Stimulated activated effector memory CD8-positive, alpha-beta T cell treated with anti-CD3 and anti-CD28 coated beads, Interleukin-12 subunit alpha, Interleukin-12 subunit beta, amount 100 ng/mL, for 72 hours (primary cell): ENCODE results near the gene IKZF1.

ENCODE experiments used
- ATAC-seq: fragments of 150-1000 bp; cut with Tn5 transposase; 2 replicates; pipeline ENCODE4 v1.10.0; 2021
- DNase-seq, 2 donors: peaks; one replicate each; pipeline ENCODE4 v3.0.0; 2021 to 2022; ENCODE audit warnings: low spot score in 2 of 2
- H3K27ac Mint-ChIP-seq: one replicate; pipeline ENCODE4 v1.8.0; 2022; ENCODE audit warnings: mild to moderate bottlenecking, mixed read lengths
- H3K36me3 Mint-ChIP-seq: one replicate; pipeline ENCODE4 v1.8.0; 2022; ENCODE audit warnings: mild to moderate bottlenecking, mixed read lengths
- H3K4me1 Mint-ChIP-seq: one replicate; pipeline ENCODE4 v1.8.0; 2022; ENCODE audit warnings: mixed read lengths
- H3K4me3 Mint-ChIP-seq: one replicate; pipeline ENCODE4 v1.8.0; 2022; ENCODE audit warnings: mild to moderate bottlenecking, mixed read lengths
- H3K9me3 Mint-ChIP-seq: one replicate; pipeline ENCODE4 v1.8.0; 2022; ENCODE audit warnings: mixed read lengths

IKZF1 gene

DNA sequence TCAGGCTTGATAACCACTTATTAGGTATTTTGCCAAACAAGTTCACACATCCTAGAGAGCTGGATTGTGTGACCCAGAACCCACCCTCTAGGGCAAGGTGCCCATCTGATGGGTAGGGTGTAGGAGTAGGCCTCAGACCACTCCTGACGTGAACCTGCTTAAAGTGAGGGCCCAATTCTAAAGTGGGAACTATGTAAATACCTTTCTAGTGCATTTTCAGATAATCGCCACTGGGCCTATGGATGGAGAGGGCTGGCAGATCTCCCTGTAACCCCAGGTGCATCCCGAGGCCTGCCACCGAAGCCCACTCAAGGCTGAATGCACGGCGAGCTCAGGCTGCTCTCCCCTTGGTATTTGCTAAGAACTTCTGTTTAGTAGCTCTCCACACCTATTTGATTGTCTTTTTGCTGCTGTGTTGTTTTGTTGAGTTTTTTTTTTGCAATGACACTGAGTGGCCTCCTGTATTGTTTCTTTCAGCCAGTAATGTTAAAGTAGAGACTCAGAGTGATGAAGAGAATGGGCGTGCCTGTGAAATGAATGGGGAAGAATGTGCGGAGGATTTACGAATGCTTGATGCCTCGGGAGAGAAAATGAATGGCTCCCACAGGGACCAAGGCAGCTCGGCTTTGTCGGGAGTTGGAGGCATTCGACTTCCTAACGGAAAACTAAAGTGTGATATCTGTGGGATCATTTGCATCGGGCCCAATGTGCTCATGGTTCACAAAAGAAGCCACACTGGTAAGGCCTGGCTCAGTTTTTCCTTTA lies 71.7 kb downstream of the IKZF1 start:
- DNase-seq (no peak), ATAC-seq (no peak)
- peak overlapping the region; percentile 97 for H3K27ac Mint-ChIP-seq
- H3K9me3 Mint-ChIP-seq, result no peaks in the 10 kb centered on the region
- no peaks in the 10 kb centered on the region for H3K36me3 Mint-ChIP-seq
- no peak overlapping the region for H3K4me3 Mint-ChIP-seq
- peaks cover 88% of the 10 kb centered on the region for H3K4me1 Mint-ChIP-seq

DNA sequence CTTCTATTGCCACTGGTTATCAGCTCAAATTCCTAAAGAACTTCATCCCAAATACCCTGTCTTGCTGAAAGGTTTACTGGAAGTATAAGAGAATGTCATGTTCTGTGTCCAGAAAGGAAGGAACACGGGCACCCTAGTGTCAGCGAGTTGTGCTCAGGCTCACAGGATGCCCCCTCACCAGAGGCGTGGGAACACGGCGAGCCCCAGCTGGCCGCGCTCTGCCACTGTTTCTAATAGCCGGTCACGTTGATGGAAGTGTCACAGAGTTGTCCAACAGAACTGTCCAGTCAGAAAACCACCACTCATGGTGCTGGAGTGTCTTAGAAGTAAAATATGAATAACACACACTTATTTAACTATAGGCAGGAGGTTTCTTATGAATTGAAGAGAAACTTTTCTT lies 72.8 kb downstream of the IKZF1 start:
- ATAC-seq (no peak), DNase-seq (no peak)
- Mint-ChIP-seq H3K27ac (peak overlapping the region; percentile 97), H3K36me3 (no peaks in the 10 kb centered on the region), H3K4me1 (peaks cover 85% of the 10 kb centered on the region), H3K4me3 (no peak overlapping the region), H3K9me3 (no peaks in the 10 kb centered on the region)

DNA sequence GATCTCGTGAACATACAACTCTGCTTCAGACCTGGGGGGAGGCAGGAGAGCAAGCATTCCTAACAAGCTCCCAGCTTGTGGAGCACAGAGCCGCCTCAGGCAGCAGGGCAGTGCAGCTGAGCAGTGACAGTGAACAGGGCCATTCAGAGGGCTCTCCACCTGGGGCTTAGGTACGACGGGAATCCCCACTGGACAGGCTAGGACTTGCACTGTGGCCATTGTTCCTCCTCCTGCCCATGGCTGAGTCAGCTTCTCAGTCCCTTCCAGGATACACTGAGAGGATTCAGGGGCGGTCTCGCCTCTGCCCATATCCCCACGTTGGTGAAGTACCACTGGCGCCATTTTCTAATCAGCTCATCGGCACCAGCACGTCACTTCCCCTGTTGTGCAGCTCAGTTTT lies 74.6 kb downstream of the IKZF1 start:
- Mint-ChIP-seq H3K4me1 (peaks cover 85% of the 10 kb centered on the region), H3K36me3 (no peaks in the 10 kb centered on the region), H3K4me3 (no peak overlapping the region), H3K27ac (peak overlapping the region; percentile 97), H3K9me3 (no peaks in the 10 kb centered on the region)
- no peak for ATAC-seq
- no peak for DNase-seq

DNA sequence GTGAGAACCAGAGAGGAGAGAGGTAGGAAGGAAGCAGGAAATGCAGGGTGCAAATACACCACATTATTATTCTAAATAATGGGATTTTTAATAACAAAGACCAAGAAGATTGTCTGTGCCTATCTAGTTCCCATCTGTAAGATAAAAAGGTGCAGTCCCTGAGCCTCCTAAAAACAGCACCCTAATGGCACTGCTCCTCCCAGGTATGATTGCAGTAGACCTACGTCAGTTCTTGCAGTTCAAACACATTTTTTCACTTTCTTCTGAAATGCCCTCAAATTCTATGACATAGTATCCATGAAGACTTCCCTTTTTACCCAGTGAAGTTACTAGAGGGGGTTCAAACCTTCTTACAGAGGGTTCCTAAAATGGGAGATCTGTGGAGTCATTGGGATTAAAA lies 75.0 kb downstream of the IKZF1 start:
- Mint-ChIP-seq H3K9me3 (no peaks in the 10 kb centered on the region), H3K27ac (peak overlapping the region; percentile 97), H3K36me3 (no peaks in the 10 kb centered on the region), H3K4me1 (peaks cover 85% of the 10 kb centered on the region), H3K4me3 (no peak overlapping the region)
- ATAC-seq (no peak), DNase-seq (no peak)

DNA sequence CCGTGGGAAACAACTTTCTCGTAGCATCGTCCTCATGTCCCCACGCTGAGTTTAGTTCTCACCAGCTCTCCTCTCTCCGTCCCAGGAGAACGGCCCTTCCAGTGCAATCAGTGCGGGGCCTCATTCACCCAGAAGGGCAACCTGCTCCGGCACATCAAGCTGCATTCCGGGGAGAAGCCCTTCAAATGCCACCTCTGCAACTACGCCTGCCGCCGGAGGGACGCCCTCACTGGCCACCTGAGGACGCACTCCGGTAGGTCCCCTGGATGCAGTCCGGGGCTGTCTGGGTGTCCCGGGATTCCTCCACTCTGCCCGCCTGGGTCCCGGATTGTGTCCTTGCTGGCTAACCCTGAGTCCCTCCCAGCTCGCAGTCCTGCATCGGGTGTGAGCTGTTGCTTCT lies 77.9 kb downstream of the IKZF1 start:
- DNase-seq, result no peak
- H3K4me1 Mint-ChIP-seq, result peaks cover 67% of the 10 kb centered on the region
- no peak for ATAC-seq
- H3K36me3 Mint-ChIP-seq, result peaks cover 10% of the 10 kb centered on the region
- no peak overlapping the region for H3K4me3 Mint-ChIP-seq
- no peaks in the 10 kb centered on the region for H3K9me3 Mint-ChIP-seq
- peak overlapping the region; percentile 97 for H3K27ac Mint-ChIP-seq

DNA sequence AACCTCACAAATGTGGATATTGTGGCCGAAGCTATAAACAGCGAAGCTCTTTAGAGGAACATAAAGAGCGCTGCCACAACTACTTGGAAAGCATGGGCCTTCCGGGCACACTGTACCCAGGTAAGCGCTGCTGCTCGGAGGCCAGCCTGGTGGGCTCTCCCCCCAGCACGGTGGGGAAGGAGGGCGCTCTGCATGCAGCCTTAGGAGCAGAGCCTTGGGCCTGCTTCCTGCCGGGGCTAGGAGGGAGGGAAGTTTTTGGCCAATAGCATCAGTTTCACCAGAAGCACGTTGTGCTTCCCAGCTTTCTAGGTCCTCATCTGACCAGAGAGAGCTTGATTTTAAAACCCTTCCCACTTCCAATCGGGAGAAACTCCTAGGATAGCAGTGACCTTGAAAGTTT lies 82.8 kb downstream of the IKZF1 start:
- H3K4me1 Mint-ChIP-seq, result peaks cover 80% of the 10 kb centered on the region
- no peak for ATAC-seq
- DNase-seq, result no peak
- peaks cover 59% of the 10 kb centered on the region for H3K36me3 Mint-ChIP-seq
- H3K4me3 Mint-ChIP-seq, result no peak overlapping the region
- H3K27ac Mint-ChIP-seq, result peak overlapping the region; percentile 17
- H3K9me3 Mint-ChIP-seq, result no peaks in the 10 kb centered on the region

DNA sequence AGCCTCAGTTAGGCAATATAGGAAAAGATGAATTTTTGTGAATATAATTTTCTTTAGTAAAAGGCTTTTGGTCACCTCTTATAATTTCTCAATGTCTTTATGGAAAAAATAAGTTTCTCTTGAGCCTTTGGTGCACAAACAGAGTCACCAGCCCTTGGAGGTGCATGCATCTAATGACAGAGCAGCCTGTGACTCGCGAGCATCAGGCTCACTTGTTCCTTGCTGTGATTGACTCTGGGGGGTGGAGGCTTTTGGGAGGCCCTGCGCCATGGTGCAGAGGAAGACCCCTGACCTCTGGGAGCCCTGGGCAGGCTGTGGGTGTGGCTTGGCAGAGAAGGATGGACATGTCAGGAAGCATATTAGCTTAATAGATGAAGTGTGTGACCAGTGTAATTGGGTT lies 85.4 kb downstream of the IKZF1 start:
- Mint-ChIP-seq H3K27ac (peak overlapping the region; percentile 97), H3K36me3 (peaks cover 85% of the 10 kb centered on the region), H3K9me3 (no peaks in the 10 kb centered on the region), H3K4me1 (peaks cover 76% of the 10 kb centered on the region), H3K4me3 (no peak overlapping the region)
- ATAC-seq (peak; percentile 47), DNase-seq (no peak)

DNA sequence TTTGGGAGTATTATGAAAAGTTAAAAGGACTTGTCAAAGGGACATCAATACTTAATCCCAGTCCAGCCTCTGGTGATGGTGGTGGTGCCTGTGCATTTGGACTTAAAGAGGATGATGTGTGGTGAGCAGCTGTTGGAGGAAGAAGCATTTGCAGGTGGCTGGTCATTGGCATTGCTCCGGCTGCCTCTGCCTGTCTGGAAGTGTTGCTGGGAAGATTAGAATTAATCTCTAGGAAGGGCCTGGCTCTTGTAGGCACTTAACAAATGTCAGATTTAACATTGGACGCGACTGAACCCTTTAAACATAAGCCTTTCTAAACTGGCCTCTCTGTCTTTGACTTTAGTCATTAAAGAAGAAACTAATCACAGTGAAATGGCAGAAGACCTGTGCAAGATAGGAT lies 86.9 kb downstream of the IKZF1 start:
- Mint-ChIP-seq H3K9me3 (no peaks in the 10 kb centered on the region), H3K4me1 (peaks cover 81% of the 10 kb centered on the region), H3K36me3 (peaks cover 99% of the 10 kb centered on the region), H3K4me3 (no peak overlapping the region), H3K27ac (peak overlapping the region; percentile 97)
- DNase-seq (no peak), ATAC-seq (no peak)

DNA sequence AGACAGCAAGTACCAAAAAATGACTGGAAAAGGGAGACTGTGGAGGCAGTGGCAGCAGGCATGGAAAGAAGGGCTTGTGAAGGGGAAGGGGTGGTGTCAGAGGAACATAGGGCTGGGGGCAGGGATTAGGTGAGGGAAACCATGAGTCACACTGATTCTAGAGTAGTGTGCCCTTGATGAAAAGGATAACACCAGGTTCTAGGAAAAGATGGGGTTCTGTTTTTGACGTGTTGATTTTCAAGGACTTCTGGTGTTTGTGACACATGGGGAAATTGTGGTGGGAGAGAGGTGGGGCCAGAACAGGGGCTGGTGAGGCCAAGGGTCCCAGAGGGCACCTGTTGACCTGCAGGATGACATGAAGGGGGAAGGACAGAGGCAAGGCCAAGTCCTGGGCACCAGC lies 88.6 kb downstream of the IKZF1 start:
- H3K4me1 Mint-ChIP-seq, result peaks cover 88% of the 10 kb centered on the region
- no peaks in the 10 kb centered on the region for H3K9me3 Mint-ChIP-seq
- peak overlapping the region; percentile 97 for H3K27ac Mint-ChIP-seq
- DNase-seq, result peak in 1 of 2 donors; percentile 70
- H3K36me3 Mint-ChIP-seq, result peaks cover 100% of the 10 kb centered on the region
- peak; percentile 70 for ATAC-seq
- H3K4me3 Mint-ChIP-seq, result peak overlapping the region; percentile 73

DNA sequence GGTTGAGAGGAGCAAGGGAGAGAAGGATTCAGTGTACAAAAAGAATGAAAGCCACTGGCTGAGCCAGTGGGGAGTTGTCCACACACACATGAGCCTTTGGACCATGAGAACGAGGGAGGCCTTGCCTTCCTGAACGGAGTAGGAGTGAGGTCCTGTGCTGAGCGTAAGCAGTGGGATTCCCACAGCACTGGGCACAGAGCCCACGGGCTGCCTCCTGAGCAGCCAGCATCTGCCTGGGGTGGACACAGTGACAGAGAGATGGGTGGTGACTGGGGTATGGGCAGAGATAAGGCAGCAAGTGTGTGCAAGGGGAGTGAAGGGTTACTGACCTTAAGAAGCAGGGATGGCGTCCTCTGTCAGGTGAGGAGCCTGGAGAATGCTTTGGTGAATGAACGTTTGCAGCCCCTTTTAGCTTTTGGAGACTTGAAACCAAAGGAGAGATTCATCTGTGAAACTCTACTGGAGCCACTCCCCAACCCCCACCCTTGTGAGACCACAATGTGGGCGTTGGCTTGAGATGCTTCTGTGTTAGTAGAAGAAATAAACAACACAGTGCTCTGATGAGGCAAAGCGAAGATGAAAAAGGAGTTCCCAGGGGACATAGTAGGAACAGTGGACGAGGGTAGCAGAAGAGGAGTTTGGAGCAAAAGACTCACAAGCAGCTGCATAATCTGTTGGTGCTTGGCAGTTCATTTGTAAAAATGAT lies 89.2 kb downstream of the IKZF1 start:
- H3K27ac Mint-ChIP-seq, result peak overlapping the region; percentile 97
- H3K4me3 Mint-ChIP-seq, result peak overlapping the region; percentile 73
- peaks cover 89% of the 10 kb centered on the region for H3K4me1 Mint-ChIP-seq
- peak; percentile 25 for ATAC-seq
- peaks cover 100% of the 10 kb centered on the region for H3K36me3 Mint-ChIP-seq
- peak in 1 of 2 donors; percentile 76 for DNase-seq
- no peaks in the 10 kb centered on the region for H3K9me3 Mint-ChIP-seq

DNA sequence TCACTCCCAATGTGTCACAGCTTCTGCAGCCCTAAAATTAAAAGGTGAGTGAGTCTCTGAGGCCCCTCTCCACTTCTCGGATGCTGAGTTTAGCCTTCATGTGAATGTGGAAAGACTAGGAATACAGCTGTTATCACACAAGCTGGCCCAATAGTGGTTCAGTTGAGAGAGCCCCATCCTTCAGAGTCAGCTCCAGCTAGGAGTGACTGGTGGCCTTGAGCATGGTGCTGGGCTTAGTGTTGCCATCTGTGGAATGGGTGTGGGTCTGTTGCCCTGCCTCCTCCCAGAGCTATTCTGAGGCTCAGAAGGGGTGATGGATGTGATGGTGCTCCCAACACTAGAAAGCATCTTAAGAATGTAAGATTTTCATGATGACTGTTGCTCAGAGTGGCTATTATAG lies 89.8 kb downstream of the IKZF1 start:
- ATAC-seq (no peak), DNase-seq (no peak)
- Mint-ChIP-seq H3K4me1 (peaks cover 84% of the 10 kb centered on the region), H3K27ac (peak overlapping the region; percentile 97), H3K9me3 (no peaks in the 10 kb centered on the region), H3K4me3 (peak overlapping the region; percentile 73), H3K36me3 (peaks cover 100% of the 10 kb centered on the region)

DNA sequence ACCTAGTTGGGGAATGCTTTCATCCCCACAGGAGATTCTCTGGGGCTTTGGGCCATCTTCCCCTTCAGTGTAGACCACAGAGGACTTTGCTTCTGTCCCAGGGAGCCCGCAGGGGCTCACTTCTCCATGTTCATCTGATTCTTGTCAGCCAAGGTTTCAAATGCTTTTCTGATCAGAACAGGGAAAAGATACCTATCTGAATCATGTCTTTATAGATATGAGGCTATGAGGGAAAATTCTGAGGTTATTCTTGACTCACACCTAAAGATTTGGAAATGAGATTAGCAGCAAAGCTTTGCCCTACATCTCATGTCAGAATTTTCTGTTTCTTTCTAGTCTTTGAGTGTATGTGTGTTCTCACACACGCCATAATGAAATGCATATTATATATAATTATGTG lies 92.3 kb downstream of the IKZF1 start:
- ATAC-seq (peak; percentile 62), DNase-seq (no peak)
- Mint-ChIP-seq H3K27ac (peak overlapping the region; percentile 94), H3K9me3 (no peaks in the 10 kb centered on the region), H3K4me1 (peaks cover 71% of the 10 kb centered on the region), H3K36me3 (peaks cover 100% of the 10 kb centered on the region), H3K4me3 (peak overlapping the region; percentile 66)

DNA sequence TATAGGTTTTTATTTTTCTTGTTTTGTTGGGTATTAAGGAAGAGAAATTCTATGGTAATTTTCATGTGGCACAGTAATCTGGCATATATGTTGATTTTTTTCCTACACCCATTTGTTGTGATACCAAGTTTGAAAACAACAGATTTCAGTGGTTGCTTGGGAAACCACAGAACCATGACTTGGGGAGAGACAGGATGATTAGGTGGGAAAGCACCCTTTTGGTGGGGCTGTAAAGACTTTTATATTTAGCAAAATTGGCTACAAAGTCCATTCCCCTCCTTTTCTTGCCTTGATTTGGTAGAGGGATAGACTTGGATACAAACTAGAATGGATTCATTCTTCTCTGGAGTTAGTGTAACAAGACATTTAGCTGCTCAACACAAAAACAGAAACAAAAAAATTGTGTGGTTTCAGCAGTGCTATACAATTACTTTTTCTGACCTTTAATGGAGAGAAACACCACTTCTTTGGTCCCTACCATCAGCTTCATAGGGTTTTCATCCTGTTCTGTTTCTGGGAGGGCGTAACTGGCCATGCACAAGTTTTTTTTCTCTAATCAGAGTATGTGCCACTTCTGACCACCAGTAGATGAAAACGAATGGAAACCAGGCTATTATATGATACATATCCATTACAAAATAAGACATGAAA lies 92.9 kb downstream of the IKZF1 start:
- H3K4me3 Mint-ChIP-seq, result peak overlapping the region; percentile 66
- peaks cover 68% of the 10 kb centered on the region for H3K4me1 Mint-ChIP-seq
- ATAC-seq (peak; percentile 70), DNase-seq (no peak)
- H3K36me3 Mint-ChIP-seq, result peaks cover 100% of the 10 kb centered on the region
- no peaks in the 10 kb centered on the region for H3K9me3 Mint-ChIP-seq
- peak overlapping the region; percentile 94 for H3K27ac Mint-ChIP-seq

DNA sequence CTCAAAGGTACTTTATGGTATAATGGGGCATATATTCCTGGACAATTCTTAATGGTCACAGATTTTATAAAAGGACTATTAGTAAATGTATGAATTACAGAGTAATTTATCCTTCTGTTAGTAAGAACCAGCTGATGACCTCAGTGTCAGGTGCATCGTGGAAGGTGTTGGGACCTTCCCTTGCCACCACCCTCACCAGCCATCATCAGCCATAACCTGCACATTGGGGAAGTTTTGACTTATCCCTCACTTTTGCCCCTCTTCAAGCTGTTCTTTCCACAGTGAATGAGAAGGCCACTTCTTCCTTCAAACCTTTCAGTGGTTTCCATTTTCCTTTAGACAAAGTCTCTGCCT lies 93.4 kb downstream of the IKZF1 start:
- peak overlapping the region; percentile 94 for H3K27ac Mint-ChIP-seq
- H3K4me3 Mint-ChIP-seq, result peak overlapping the region; percentile 66
- ATAC-seq (peak; percentile 65), DNase-seq (no peak)
- H3K4me1 Mint-ChIP-seq, result peaks cover 68% of the 10 kb centered on the region
- H3K36me3 Mint-ChIP-seq, result peaks cover 100% of the 10 kb centered on the region
- no peaks in the 10 kb centered on the region for H3K9me3 Mint-ChIP-seq

DNA sequence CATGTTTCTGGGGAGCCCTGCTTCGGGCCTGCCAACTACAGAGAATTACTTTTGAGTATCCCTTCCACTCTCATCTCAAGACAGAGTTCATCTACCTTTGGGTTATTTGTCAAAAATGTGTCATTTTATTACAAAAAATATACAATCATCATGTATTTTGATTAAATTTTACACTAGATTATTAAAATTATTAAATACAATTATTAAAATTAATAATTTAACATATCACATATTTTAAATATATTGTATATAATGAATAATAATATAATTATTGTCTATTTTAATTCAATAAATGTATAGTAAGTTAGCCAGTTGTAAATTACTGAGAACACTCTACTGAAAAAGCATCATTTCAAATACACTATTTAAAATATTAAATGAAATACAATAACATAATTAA lies 94.7 kb downstream of the IKZF1 start:
- Mint-ChIP-seq H3K36me3 (peaks cover 100% of the 10 kb centered on the region), H3K4me3 (no peak overlapping the region), H3K4me1 (peaks cover 68% of the 10 kb centered on the region), H3K27ac (peak overlapping the region; percentile 94), H3K9me3 (no peaks in the 10 kb centered on the region)
- ATAC-seq (no peak), DNase-seq (no peak)

DNA sequence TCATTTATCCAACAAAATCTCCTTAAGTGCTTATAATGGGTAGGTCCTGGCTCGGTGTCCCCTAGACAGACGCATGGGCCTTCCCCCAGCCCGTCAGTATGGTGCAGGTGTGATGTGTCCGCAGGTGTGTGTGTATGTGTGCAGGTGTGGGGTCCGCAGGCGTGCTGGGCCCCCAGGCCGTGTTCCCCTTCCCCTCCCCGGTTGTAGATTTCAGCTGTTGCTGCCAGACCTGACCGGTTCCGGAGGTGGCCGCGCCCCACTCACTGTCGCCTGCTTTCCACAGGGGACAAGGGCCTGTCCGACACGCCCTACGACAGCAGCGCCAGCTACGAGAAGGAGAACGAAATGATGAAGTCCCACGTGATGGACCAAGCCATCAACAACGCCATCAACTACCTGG lies 95.1 kb downstream of the IKZF1 start:
- peak overlapping the region; percentile 93 for H3K27ac Mint-ChIP-seq
- no peak overlapping the region for H3K4me3 Mint-ChIP-seq
- peaks cover 100% of the 10 kb centered on the region for H3K36me3 Mint-ChIP-seq
- DNase-seq, result no peak
- no peaks in the 10 kb centered on the region for H3K9me3 Mint-ChIP-seq
- peaks cover 68% of the 10 kb centered on the region for H3K4me1 Mint-ChIP-seq
- ATAC-seq, result no peak
